GM23338 (cell line): ENCODE results near the gene EPO.

Experiments
- CREB1 ChIP-seq: fragments of 250-450 bp; sonication (Bioruptor Pico); IDR thresholded peaks from 2 replicates; pipeline ENCODE4 v1.5.0; 2020; ENCODE audit warnings: low read depth, mild to moderate bottlenecking, moderate library complexity
- CTCF ChIP-seq, 2 experiments: fragments of 200-600 bp in 1 of 2; sonication (generic) in 1 of 2; conservative IDR thresholded peaks; 2 replicates each; pipeline versions ENCODE4 v1.5.1 to v1.6.1; 2016 to 2017; ENCODE audit warnings: antibody characterized with exemption in 2 of 2, low read depth in 2 of 2, mild to moderate bottlenecking in 2 of 2, moderate library complexity in 1 of 2
- EZH2 ChIP-seq: fragments of 200-600 bp; sonication (generic); IDR thresholded peaks from one replicate; pipeline ENCODE4 v1.8.0; 2017; ENCODE audit warnings: antibody characterized with exemption, mild to moderate bottlenecking, low read depth; ENCODE audit not compliant: unreplicated experiment
- EZH2phosphoT487 ChIP-seq: fragments of 200-600 bp; sonication (generic); IDR thresholded peaks from one replicate; pipeline ENCODE4 v1.8.1; 2018; ENCODE audit warnings: antibody characterized with exemption; ENCODE audit not compliant: unreplicated experiment
- JUNB ChIP-seq: IDR thresholded peaks from one replicate; pipeline ENCODE4 v1.6.1; 2016; ENCODE audit warnings: antibody characterized with exemption; ENCODE audit not compliant: unreplicated experiment
- POLR2AphosphoS5 ChIP-seq: IDR thresholded peaks from 2 replicates; pipeline ENCODE4 v1.6.1; 2016; ENCODE audit warnings: antibody characterized with exemption, low read depth
- STAT1 ChIP-seq: IDR thresholded peaks from one replicate; pipeline ENCODE4 v1.6.1; 2016; ENCODE audit warnings: antibody characterized with exemption; ENCODE audit not compliant: unreplicated experiment
- ZNF114 ChIP-seq: fragments of 250-450 bp; sonication (Bioruptor Pico); IDR thresholded peaks from 2 replicates; pipeline ENCODE4 v1.5.0; 2020; ENCODE audit warnings: mild to moderate bottlenecking, moderate library complexity
- ZNF331 ChIP-seq: fragments of 250-450 bp; sonication (Bioruptor Pico); IDR thresholded peaks from 2 replicates; pipeline ENCODE4 v1.5.0; 2020; ENCODE audit warnings: low read depth, mild to moderate bottlenecking, moderate library complexity
- ZNF462 ChIP-seq: fragments of 250-450 bp; sonication (Bioruptor Pico); IDR thresholded peaks from 2 replicates; pipeline ENCODE4 v1.5.0; 2020; ENCODE audit warnings: mild to moderate bottlenecking, moderate library complexity
- TF ChIP-seq, protein P1 (sequence below): IDR thresholded peaks from 2 replicates; pipeline ENCODE4 v1.6.1; 2016; ENCODE audit warnings: antibody characterized with exemption
- TF ChIP-seq, protein P2 (sequence below): IDR thresholded peaks from one replicate; pipeline ENCODE4 v1.6.1; 2018; ENCODE audit warnings: antibody characterized with exemption; ENCODE audit not compliant: unreplicated experiment

DNA sequence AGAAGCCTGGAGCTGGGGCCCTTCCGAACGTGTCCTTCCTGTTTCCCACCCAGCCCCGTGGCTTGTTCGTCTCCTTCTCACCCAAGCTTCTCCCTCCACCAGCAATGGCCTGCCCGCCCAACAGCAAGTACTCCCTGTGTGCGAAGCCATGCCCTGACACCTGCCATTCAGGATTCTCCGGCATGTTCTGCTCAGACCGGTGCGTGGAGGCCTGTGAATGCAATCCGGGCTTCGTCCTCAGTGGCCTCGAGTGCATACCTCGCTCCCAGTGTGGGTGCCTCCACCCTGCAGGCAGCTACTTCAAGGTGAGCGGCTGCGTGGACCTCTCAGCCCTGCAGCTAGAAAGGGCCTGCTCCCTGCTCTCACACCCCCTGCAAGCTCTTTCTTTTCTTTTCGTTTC lies 45.0 kb downstream of the EPO start:
- TF ChIP-seq CTCF (conservative IDR thresholded peaks at IDR 0.05; ENCODE audit: low read depth in 2 of 2) (no peak), ZNF114 (CRISPR knock-in tag) (no peak), EZH2 (no peak), CREB1 (no peak), POLR2AphosphoS5 (no peak), EZH2phosphoT487 (no peak), JUNB (no peak), ZNF462 (CRISPR knock-in tag) (no peak), STAT1 (no peak), ZNF331 (CRISPR knock-in tag) (no peak)
- TF ChIP-seq, protein P1, sequence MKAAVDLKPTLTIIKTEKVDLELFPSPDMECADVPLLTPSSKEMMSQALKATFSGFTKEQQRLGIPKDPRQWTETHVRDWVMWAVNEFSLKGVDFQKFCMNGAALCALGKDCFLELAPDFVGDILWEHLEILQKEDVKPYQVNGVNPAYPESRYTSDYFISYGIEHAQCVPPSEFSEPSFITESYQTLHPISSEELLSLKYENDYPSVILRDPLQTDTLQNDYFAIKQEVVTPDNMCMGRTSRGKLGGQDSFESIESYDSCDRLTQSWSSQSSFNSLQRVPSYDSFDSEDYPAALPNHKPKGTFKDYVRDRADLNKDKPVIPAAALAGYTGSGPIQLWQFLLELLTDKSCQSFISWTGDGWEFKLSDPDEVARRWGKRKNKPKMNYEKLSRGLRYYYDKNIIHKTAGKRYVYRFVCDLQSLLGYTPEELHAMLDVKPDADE = no peak
- TF ChIP-seq, protein P2, sequence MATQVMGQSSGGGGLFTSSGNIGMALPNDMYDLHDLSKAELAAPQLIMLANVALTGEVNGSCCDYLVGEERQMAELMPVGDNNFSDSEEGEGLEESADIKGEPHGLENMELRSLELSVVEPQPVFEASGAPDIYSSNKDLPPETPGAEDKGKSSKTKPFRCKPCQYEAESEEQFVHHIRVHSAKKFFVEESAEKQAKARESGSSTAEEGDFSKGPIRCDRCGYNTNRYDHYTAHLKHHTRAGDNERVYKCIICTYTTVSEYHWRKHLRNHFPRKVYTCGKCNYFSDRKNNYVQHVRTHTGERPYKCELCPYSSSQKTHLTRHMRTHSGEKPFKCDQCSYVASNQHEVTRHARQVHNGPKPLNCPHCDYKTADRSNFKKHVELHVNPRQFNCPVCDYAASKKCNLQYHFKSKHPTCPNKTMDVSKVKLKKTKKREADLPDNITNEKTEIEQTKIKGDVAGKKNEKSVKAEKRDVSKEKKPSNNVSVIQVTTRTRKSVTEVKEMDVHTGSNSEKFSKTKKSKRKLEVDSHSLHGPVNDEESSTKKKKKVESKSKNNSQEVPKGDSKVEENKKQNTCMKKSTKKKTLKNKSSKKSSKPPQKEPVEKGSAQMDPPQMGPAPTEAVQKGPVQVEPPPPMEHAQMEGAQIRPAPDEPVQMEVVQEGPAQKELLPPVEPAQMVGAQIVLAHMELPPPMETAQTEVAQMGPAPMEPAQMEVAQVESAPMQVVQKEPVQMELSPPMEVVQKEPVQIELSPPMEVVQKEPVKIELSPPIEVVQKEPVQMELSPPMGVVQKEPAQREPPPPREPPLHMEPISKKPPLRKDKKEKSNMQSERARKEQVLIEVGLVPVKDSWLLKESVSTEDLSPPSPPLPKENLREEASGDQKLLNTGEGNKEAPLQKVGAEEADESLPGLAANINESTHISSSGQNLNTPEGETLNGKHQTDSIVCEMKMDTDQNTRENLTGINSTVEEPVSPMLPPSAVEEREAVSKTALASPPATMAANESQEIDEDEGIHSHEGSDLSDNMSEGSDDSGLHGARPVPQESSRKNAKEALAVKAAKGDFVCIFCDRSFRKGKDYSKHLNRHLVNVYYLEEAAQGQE = no peak
